IMR-90 (cell line): ENCODE results near the gene GPR84.

Source experiments
- BHLHE40 ChIP-seq: fragments of 150-350 bp; IDR thresholded peaks from 2 replicates; pipeline ENCODE4 v1.6.1; 2016; ENCODE audit warnings: mild to moderate bottlenecking, low read depth, low read length
- CEBPB ChIP-seq: IDR thresholded peaks from 2 replicates; pipeline ENCODE4 v1.6.1; 2012; ENCODE audit warnings: low read depth, low read length, improper control_type of control experiment
- CTCF ChIP-seq: conservative IDR thresholded peaks from 2 replicates; pipeline ENCODE4 v1.5.1; 2012; ENCODE audit warnings: mild to moderate bottlenecking, low read depth, low read length, improper control_type of control experiment
- MXI1 ChIP-seq: IDR thresholded peaks from 2 replicates; pipeline ENCODE4 v1.6.1; 2012; ENCODE audit warnings: low read depth, mild to moderate bottlenecking, low read length, moderate library complexity, borderline replicate concordance
- NFE2L2 ChIP-seq: fragments of 150-350 bp; IDR thresholded peaks from 2 replicates; pipeline ENCODE4 v1.6.1; 2016; ENCODE audit warnings: low read depth, mild to moderate bottlenecking, low read length
- POLR2A ChIP-seq: IDR thresholded peaks from 2 replicates; pipeline ENCODE4 v1.6.1; 2012; ENCODE audit warnings: mild to moderate bottlenecking, low read depth, low read length
- RAD21 ChIP-seq: IDR thresholded peaks from 2 replicates; pipeline ENCODE4 v1.6.1; 2012; ENCODE audit warnings: low read length, improper control_type of control experiment
- RFX5 ChIP-seq: IDR thresholded peaks from 2 replicates; pipeline ENCODE4 v1.8.0; 2012; ENCODE audit warnings: low read depth, mild to moderate bottlenecking, low read length, moderate library complexity
- USF2 ChIP-seq: fragments of 150-350 bp; IDR thresholded peaks from 2 replicates; pipeline ENCODE4 v1.6.1; 2017; ENCODE audit warnings: mild to moderate bottlenecking, antibody characterized with exemption, low read length, low read depth

- TF ChIP-seq CTCF = no peak
- TF ChIP-seq POLR2A = no peak
- TF ChIP-seq CEBPB = no peak
- TF ChIP-seq MXI1 = no peak
- TF ChIP-seq RFX5 = no peak
- no peak for TF ChIP-seq RAD21
- no peak for TF ChIP-seq NFE2L2
- TF ChIP-seq USF2 = no peak
- TF ChIP-seq BHLHE40 = no peak
These were observed 7.3 kb downstream of the GPR84 start for GRCh38 chr12:54356951-54357356.
